Upper lobe of left lung (tissue), 6 donors: Measurements from ENCODE around the gene LOC128125822.

Experiments
- ATAC-seq, 2 donors: fragments of 200-7000 bp; cut with Tn5 transposase; one replicate each; pipeline ENCODE4 v1.9.1; 2022; ENCODE audit warnings: mild to moderate bottlenecking in 2 of 2, moderate library complexity in 2 of 2; ENCODE audit not compliant: low FRiP score in 2 of 2
- DNase-seq, 2 donors: peaks; one replicate each; pipeline ENCODE4 v3.0.0-alpha.2; 2019 to 2020
- H3K27ac ChIP-seq, 4 donors: fragments of 200-600 bp; sonication (generic); one replicate each; pipeline ENCODE4 v1.5.1; 2016 to 2019
- H3K27me3 ChIP-seq, 4 donors: fragments of 200-600 bp; sonication (generic); one replicate each; pipeline ENCODE4 v1.5.1; 2017 to 2019
- H3K36me3 ChIP-seq, 4 donors: fragments of 200-600 bp; sonication (generic); one replicate each; pipeline ENCODE4 v1.5.1; 2016 to 2019
- H3K4me1 ChIP-seq, 4 donors: fragments of 200-600 bp; sonication (generic); one replicate each; pipeline ENCODE4 v1.5.1; 2018 to 2019
- H3K4me3 ChIP-seq, 4 donors: fragments of 200-600 bp; sonication (generic); one replicate each; pipeline ENCODE4 v1.5.1; 2017 to 2019; ENCODE audit warnings: mild to moderate bottlenecking in 2 of 4, moderate library complexity in 1 of 4
- H3K9me3 ChIP-seq, 4 donors: fragments of 200-600 bp; sonication (generic); one replicate each; pipeline ENCODE4 v1.5.1; 2018 to 2019
- CTCF ChIP-seq, 6 experiments: fragments of 450-650 bp in 4 of 6; fragments of 200-600 bp in 2 of 6; sonication (generic) in 2 of 6; IDR thresholded peaks; one replicate each; pipeline ENCODE4 v1.5.1; 2016 to 2019; ENCODE audit warnings: antibody characterized with exemption in 6 of 6
- EP300 ChIP-seq, 4 donors: sonication (generic); formaldehyde crosslinking; IDR thresholded peaks; one replicate each; pipeline ENCODE4 v1.5.1; 2017; ENCODE audit warnings: antibody characterized with exemption in 4 of 4, control low read depth in 2 of 4
- POLR2A ChIP-seq, 4 donors: fragments of 450-650 bp; IDR thresholded peaks; one replicate each; pipeline ENCODE4 v1.5.1; 2016 to 2017; ENCODE audit warnings: antibody characterized with exemption in 4 of 4, mild to moderate bottlenecking in 2 of 4
- POLR2AphosphoS5 ChIP-seq, 2 donors: sonication (generic); formaldehyde crosslinking; IDR thresholded peaks; one replicate each; pipeline ENCODE4 v1.5.1; 2017; ENCODE audit warnings: antibody characterized with exemption in 2 of 2
- WGBS, 2 donors: methylation state at CpG; one replicate each; pipeline ENCODE4 v1.1.5; 2017 to 2018; 5-methylcytosine and 5-hydroxymethylcytosine counted together
- donor health status: DM: no; HTN: no; CAD: no; lungs with moderate emphysema.
- donor health status: DM: no; HTN: yes; CAD: no; lungs with severe emphysema.

The LOC128125822 gene

GRCh38 chr6:63597141-63598048 is 25.1 kb downstream of the LOC128125822 start:
- 53 to 60% methylated on average over 6 of the region's 6 CpGs for WGBS, 2 donors
- Histone ChIP-seq H3K27ac (no peak overlapping the region), H3K4me1 (peaks cover 0 to 13% (median 6%) of the 10 kb centered on the region in 4 donors), H3K4me3 (peak overlapping the region in 3 of 4 donors; percentile 32 to 53 (median 50)), H3K27me3 (no peaks in the 10 kb centered on the region), H3K9me3 (no peaks in the 10 kb centered on the region), H3K36me3 (no peaks in the 10 kb centered on the region)
- ATAC-seq: peak in 1 of 2 donors; percentile 14
- no peak for DNase-seq
- TF ChIP-seq POLR2A (IDR thresholded peaks at IDR 0.05): no peak
- no peak for TF ChIP-seq POLR2AphosphoS5 (IDR thresholded peaks at IDR 0.05)
- TF ChIP-seq CTCF (IDR thresholded peaks at IDR 0.05): no peak
- no peak for TF ChIP-seq EP300 (IDR thresholded peaks at IDR 0.05)

- peaks cover 0 to 13% (median 6%) of the 10 kb centered on the region in 4 donors for H3K4me1 ChIP-seq
- DNase-seq (peak in 1 of 2 donors; percentile 78), ATAC-seq (peak; percentile 96)
- no peaks in the 10 kb centered on the region for H3K9me3 ChIP-seq
- no peaks in the 10 kb centered on the region for H3K27me3 ChIP-seq
- H3K36me3 ChIP-seq: no peaks in the 10 kb centered on the region
- peak; percentile 78 to 90 (median 84) for TF ChIP-seq CTCF (IDR thresholded peaks at IDR 0.05)
- no peak for TF ChIP-seq EP300 (IDR thresholded peaks at IDR 0.05)
- no peak for TF ChIP-seq POLR2A (IDR thresholded peaks at IDR 0.05)
- no peak for TF ChIP-seq POLR2AphosphoS5 (IDR thresholded peaks at IDR 0.05)
- H3K4me3 ChIP-seq: peak overlapping the region in 3 of 4 donors; percentile 32 to 53 (median 50)
- H3K27ac ChIP-seq: peak overlapping the region in 2 of 4 donors; percentile 17 to 37
- WGBS, 2 donors: 5 to 8% methylated on average over 23 of the region's 23 CpGs
These were observed 26.1 kb downstream of the LOC128125822 start for GRCh38 chr6:63598049-63599036.

GRCh38 chr6:63599243-63599642 is 27.0 kb downstream of the LOC128125822 start:
- Histone ChIP-seq H3K27ac (no peak overlapping the region), H3K9me3 (no peaks in the 10 kb centered on the region), H3K27me3 (no peaks in the 10 kb centered on the region), H3K4me3 (no peak overlapping the region), H3K36me3 (no peaks in the 10 kb centered on the region), H3K4me1 (peaks cover 0 to 13% (median 6%) of the 10 kb centered on the region in 4 donors)
- ATAC-seq: no peak
- no peak for TF ChIP-seq EP300 (IDR thresholded peaks at IDR 0.05)
- TF ChIP-seq CTCF (IDR thresholded peaks at IDR 0.05): no peak
- 87 to 89% methylated on average over 7 of the region's 7 CpGs for WGBS, 2 donors
- no peak for DNase-seq

- H3K4me1 ChIP-seq: peaks cover 0 to 13% (median 6%) of the 10 kb centered on the region in 4 donors
- H3K4me3 ChIP-seq: no peak overlapping the region
- DNase-seq (no peak), ATAC-seq (no peak)
- no peaks in the 10 kb centered on the region for H3K9me3 ChIP-seq
- no peak for TF ChIP-seq EP300 (IDR thresholded peaks at IDR 0.05)
- TF ChIP-seq POLR2A (IDR thresholded peaks at IDR 0.05): no peak
- TF ChIP-seq CTCF (IDR thresholded peaks at IDR 0.05): no peak
- no peak for TF ChIP-seq POLR2AphosphoS5 (IDR thresholded peaks at IDR 0.05)
- no peak overlapping the region for H3K27ac ChIP-seq
- 72 to 73% methylated on average over 6 of the region's 6 CpGs for WGBS, 2 donors
- no peaks in the 10 kb centered on the region for H3K36me3 ChIP-seq
- no peaks in the 10 kb centered on the region for H3K27me3 ChIP-seq
These were observed 27.9 kb downstream of the LOC128125822 start for GRCh38 chr6:63600136-63600535.
